Omental fat pad (tissue), 4 donors: ENCODE results near the gene NPAS3. TPM values are rescaled to one million over a fixed set of nuclear protein-coding genes. Genes with fewer than 3 reads are reported as not detected.

Experiments used
- ATAC-seq: fragments of 150-250 bp; one replicate; pipeline ENCODE4 v1.9.1; 2016; ENCODE audit warnings: mild to moderate bottlenecking, moderate library complexity; ENCODE audit not compliant: low FRiP score
- DNase-seq: peaks from one replicate; pipeline ENCODE4 v3.0.0-alpha.2; 2019; ENCODE audit warnings: low spot score
- total RNA-seq, 4 donors: library from RNA; depleted of rRNA; stranded (reverse); fragments of >200 nt; gene quantifications; one replicate each; pipeline ENCODE4 v1.1.0, GENCODE V29; 2016
- TF ChIP-seq, protein P1 (sequence below), 3 donors: fragments of 450-650 bp; IDR thresholded peaks; one replicate each; pipeline ENCODE4 v1.5.1; 2016 to 2017; ENCODE audit warnings: antibody characterized with exemption in 3 of 3, mild to moderate bottlenecking in 3 of 3, moderate library complexity in 2 of 3

NPAS3 gene
- total RNA-seq, 4 donors from 2014 or later, result 0.79 to 6.0 (median 2.5) TPM

GRCh38 chr14:33275879-33276278, 337.2 kb downstream of the NPAS3 start:
- no peak for ATAC-seq
- TF ChIP-seq, protein P1, sequence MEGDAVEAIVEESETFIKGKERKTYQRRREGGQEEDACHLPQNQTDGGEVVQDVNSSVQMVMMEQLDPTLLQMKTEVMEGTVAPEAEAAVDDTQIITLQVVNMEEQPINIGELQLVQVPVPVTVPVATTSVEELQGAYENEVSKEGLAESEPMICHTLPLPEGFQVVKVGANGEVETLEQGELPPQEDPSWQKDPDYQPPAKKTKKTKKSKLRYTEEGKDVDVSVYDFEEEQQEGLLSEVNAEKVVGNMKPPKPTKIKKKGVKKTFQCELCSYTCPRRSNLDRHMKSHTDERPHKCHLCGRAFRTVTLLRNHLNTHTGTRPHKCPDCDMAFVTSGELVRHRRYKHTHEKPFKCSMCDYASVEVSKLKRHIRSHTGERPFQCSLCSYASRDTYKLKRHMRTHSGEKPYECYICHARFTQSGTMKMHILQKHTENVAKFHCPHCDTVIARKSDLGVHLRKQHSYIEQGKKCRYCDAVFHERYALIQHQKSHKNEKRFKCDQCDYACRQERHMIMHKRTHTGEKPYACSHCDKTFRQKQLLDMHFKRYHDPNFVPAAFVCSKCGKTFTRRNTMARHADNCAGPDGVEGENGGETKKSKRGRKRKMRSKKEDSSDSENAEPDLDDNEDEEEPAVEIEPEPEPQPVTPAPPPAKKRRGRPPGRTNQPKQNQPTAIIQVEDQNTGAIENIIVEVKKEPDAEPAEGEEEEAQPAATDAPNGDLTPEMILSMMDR (IDR thresholded peaks at IDR 0.05), result no peak
- no peak for DNase-seq

- TF ChIP-seq, protein P1 (IDR thresholded peaks at IDR 0.05), result no peak
- DNase-seq (no peak), ATAC-seq (no peak)
Observed at GRCh38 chr14:33279865-33280264, 341.2 kb downstream of the NPAS3 start.

DNA sequence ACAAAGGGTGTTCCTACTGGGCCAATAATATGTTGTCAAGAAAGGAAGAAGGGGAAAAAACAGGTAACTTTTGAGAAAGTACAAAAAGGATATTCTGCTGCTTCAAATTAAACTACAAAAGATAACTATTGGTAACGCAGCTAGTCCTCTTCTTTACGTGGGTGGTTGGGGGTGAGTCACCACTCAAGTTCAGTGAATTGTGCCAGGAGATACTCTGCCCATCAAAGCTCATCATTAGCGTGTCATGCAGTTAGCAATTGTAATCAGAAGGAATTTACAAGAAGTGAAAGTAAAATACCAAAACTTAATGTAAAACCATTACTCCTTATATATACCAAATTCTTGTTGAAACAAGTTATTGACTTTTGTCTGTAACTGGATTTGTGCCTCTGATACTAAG, 342.0 kb downstream of the NPAS3 start:
- ATAC-seq (peak; percentile 84), DNase-seq (no peak)
- TF ChIP-seq, protein P1 (IDR thresholded peaks at IDR 0.05), result no peak

GRCh38 chr14:33282331-33283230, 343.9 kb downstream of the NPAS3 start:
- ATAC-seq (no peak), DNase-seq (no peak)
- TF ChIP-seq, protein P1 (IDR thresholded peaks at IDR 0.05), result no peak

DNA sequence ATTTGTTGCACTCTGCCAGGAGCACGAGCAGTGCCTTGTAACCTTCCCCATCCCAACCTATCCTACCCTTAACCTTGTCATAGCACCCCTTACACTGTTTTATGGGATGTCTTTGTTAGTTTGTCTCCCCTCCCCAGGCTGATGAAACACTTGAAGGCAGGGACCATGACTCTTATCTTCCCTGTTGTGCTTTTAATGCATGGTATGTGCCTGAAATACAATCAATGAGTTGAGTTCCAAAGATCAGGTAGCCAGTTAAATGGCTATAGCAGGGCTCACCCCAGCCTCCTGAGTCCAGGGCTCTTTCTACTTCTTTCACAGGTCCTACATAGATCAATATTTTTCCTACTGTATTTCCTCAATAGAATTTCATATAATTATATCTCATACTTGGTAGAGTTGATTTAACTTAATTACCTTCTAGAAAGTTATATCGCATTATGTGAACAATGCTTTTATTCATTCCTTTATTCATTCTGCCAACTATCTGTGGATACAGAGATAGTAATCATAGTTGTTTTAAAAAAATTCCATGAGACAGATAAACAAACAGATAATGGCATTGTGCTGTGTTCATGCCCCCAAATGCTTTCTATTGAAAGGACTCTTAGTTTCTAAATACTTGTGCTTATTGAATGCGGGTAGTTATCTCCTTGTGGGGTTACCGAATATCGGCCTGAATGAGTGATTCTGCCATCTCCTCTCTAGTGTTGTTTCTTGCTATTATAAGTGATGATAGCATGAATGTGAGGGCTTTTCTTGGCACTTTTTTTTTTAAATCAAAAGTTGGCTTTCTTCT, 347.4 kb downstream of the NPAS3 start:
- TF ChIP-seq, protein P1 (IDR thresholded peaks at IDR 0.05), result no peak
- no peak for DNase-seq
- no peak for ATAC-seq

- TF ChIP-seq, protein P1 (IDR thresholded peaks at IDR 0.05), result no peak
- ATAC-seq (no peak), DNase-seq (no peak)
Observed at GRCh38 chr14:33287189-33287588, 348.5 kb downstream of the NPAS3 start.
